B cell (primary cell): ENCODE data around the gene GRPEL2. TPM values are rescaled to one million over a fixed set of nuclear protein-coding genes. Genes with fewer than 3 reads are reported as not detected.

ENCODE experiments used
- ATAC-seq: fragments of 200-7000 bp; cut with Tn5 transposase; one replicate; pipeline ENCODE4 v1.10.0; 2021; ENCODE audit warnings: low read depth, mild to moderate bottlenecking, moderate number of reproducible peaks, moderate library complexity
- CTCF ChIA-PET: fragments of 350-600 bp; sonication (Branson Sonifier 250); formaldehyde crosslinking; loops from one replicate; lab custom pipeline; 2021; ENCODE audit warnings: antibody characterized with exemption, inconsistent platforms; lab: Charles Lee
- POLR2A ChIA-PET: fragments of 350-600 bp; sonication (Branson Sonifier 250); formaldehyde crosslinking; loops from one replicate; lab custom pipeline; 2021; ENCODE audit warnings: antibody characterized with exemption; lab: Charles Lee
- DNase-seq: peaks from one replicate; pipeline ENCODE4 v3.0.0; 2013
- H2AFZ ChIP-seq: 2 replicates; pipeline ENCODE4 v1.6.1; 2012; ENCODE audit warnings: mild to moderate bottlenecking, low read depth, low read length; ENCODE audit not compliant: insufficient read depth, poor library complexity, severe bottlenecking
- H3K27ac ChIP-seq, 2 donors: 1 replicate in 1 of 2; 2 replicates in 1 of 2; pipeline ENCODE4 v1.5.1; 2012 to 2013; ENCODE audit warnings: low read length in 2 of 2, mild to moderate bottlenecking in 2 of 2, moderate library complexity in 1 of 2
- H3K27me3 ChIP-seq, 4 experiments: fragments of 200-600 bp in 1 of 4; sonication (generic) in 1 of 4; replicated peaks in 1 of 4; 1 replicate in 2 of 4; 2 replicates in 2 of 4; pipeline versions ENCODE4 v1.6.1 to v1.7.0; 2013 to 2016; ENCODE audit warnings: low read length in 3 of 4, mild to moderate bottlenecking in 2 of 4, mixed read lengths in 1 of 4, moderate library complexity in 1 of 4; ENCODE audit not compliant: insufficient read depth in 4 of 4, control insufficient read depth in 3 of 4; ENCODE audit errors: control extremely low read depth in 1 of 4
- H3K36me3 ChIP-seq, 2 experiments: replicated peaks in 1 of 2; 1 replicate in 1 of 2; 2 replicates in 1 of 2; pipeline versions ENCODE4 v1.6.1 to v1.7.1; 2013; ENCODE audit warnings: low read length in 1 of 2; ENCODE audit not compliant: insufficient read depth in 2 of 2, control insufficient read depth in 1 of 2; ENCODE audit errors: control extremely low read depth in 1 of 2, extremely low read depth in 1 of 2
- H3K4me1 ChIP-seq, 2 donors: fragments of 200-600 bp in 1 of 2; sonication (generic) in 1 of 2; 1 replicate in 1 of 2; 2 replicates in 1 of 2; pipeline versions ENCODE4 v1.5.1 to v1.6.1; 2013 to 2017; ENCODE audit warnings: low read length in 2 of 2; ENCODE audit not compliant: control insufficient read depth in 2 of 2, insufficient read depth in 2 of 2
- H3K4me2 ChIP-seq: replicated peaks from 2 replicates; pipeline ENCODE3; 2012; ENCODE audit warnings: mild to moderate bottlenecking, low read depth, low read length; ENCODE audit not compliant: poor library complexity, severe bottlenecking
- H3K4me3 ChIP-seq, 5 experiments: fragments of 200-600 bp in 1 of 5; sonication (generic) in 1 of 5; 1 replicate in 3 of 5; 2 replicates in 2 of 5; pipeline versions ENCODE4 v1.5.1 to v1.7.0; 2011 to 2016; ENCODE audit warnings: low read length in 4 of 5, mild to moderate bottlenecking in 4 of 5, low read depth in 2 of 5, control low read depth in 1 of 5, moderate library complexity in 1 of 5; ENCODE audit not compliant: insufficient read depth in 1 of 5; ENCODE audit errors: control extremely low read depth in 1 of 5, extremely low read depth in 1 of 5
- H3K79me2 ChIP-seq: fragments of 200-600 bp; sonication (generic); one replicate; pipeline ENCODE4 v1.6.0; 2016; ENCODE audit warnings: low read length; ENCODE audit not compliant: control insufficient read depth, insufficient read depth
- H3K9ac ChIP-seq: fragments of 200-600 bp; sonication (generic); 2 replicates; pipeline ENCODE4 v1.6.1; 2017; ENCODE audit warnings: mild to moderate bottlenecking, low read length, moderate library complexity
- H3K9me3 ChIP-seq, 3 donors: one replicate each; pipeline versions ENCODE4 v1.6.1 to v1.7.1; 2013; ENCODE audit warnings: low read length in 2 of 3; ENCODE audit not compliant: control insufficient read depth in 2 of 3, insufficient read depth in 1 of 3; ENCODE audit errors: control extremely low read depth in 1 of 3
- H4K20me1 ChIP-seq: 2 replicates; pipeline ENCODE4 v1.6.0; 2012; ENCODE audit warnings: mild to moderate bottlenecking, low read length; ENCODE audit not compliant: insufficient read depth, control insufficient read depth, poor library complexity, severe bottlenecking
- H3K27ac Mint-ChIP-seq: one replicate; pipeline ENCODE4 v1.8.0; 2021; ENCODE audit warnings: mixed read lengths
- H3K27me3 Mint-ChIP-seq: one replicate; pipeline ENCODE4 v1.8.0; 2021; ENCODE audit warnings: mixed read lengths
- H3K4me1 Mint-ChIP-seq: one replicate; pipeline ENCODE4 v1.8.0; 2021; ENCODE audit warnings: mixed read lengths
- H3K4me3 Mint-ChIP-seq: one replicate; pipeline ENCODE4 v1.8.0; 2021; ENCODE audit warnings: mixed read lengths
- H3K9me3 Mint-ChIP-seq: one replicate; pipeline ENCODE4 v1.8.0; 2022; ENCODE audit warnings: mixed read lengths; ENCODE audit not compliant: insufficient read depth
- CTCF ChIP-seq: fragments of 200-600 bp; IDR thresholded peaks from one replicate; pipeline ENCODE4 v1.8.0; 2022; ENCODE audit warnings: antibody characterized with exemption, mild to moderate bottlenecking
- EZH2 ChIP-seq: IDR thresholded peaks from 2 replicates; pipeline ENCODE4 v1.6.1; 2012; ENCODE audit warnings: borderline replicate concordance, low read depth, mild to moderate bottlenecking, moderate library complexity, low read length; ENCODE audit not compliant: insufficient read depth, poor library complexity, severe bottlenecking
- WGBS: methylation state at CpG from one replicate; pipeline ENCODE4 v1.1.5; 2013; ENCODE audit warnings: missing lambda C conversion rate; ENCODE audit not compliant: insufficient coverage; 5-methylcytosine and 5-hydroxymethylcytosine counted together
- intact Hi-C: fragments of 100-400 bp; cut with micrococcal nuclease; formaldehyde crosslinking; loops from one replicate; pipeline ENCODE4 v1.10.0; 2022
- polyA plus RNA-seq: library from polyadenylated mRNA; depleted of rRNA; stranded (reverse); fragments of >200 nt; gene quantifications from 2 replicates; pipeline ENCODE4 v1.2.3, GENCODE V29; 2012
- total RNA-seq, 2 donors: library from RNA; stranded (reverse); fragments of 120-200 nt in 1 of 2; gene quantifications; 1 replicate in 1 of 2; 2 replicates in 1 of 2; pipeline versions ENCODE4 v1.2.3 to v1.2.4, GENCODE V29; 2013 to 2022

GRPEL2 gene
- total and polyA plus RNA-seq, 2 donors (not counting 1 experiment from before 2014, with no cell fraction given), result 1.1 to 12.1 TPM

- no peak overlapping the region for H3K4me2 ChIP-seq
- no peak for ATAC-seq
- POLR2A ChIA-PET, result no interaction called here
Observed at GRCh38 chr5:149382517-149383220, 37.4 kb downstream of the GRPEL2 start.

More at GRCh38 chr5:149382517-149383220, 37.4 kb downstream of the GRPEL2 start:
- TF ChIP-seq CTCF (no peak), EZH2 (no peak)
- CTCF ChIA-PET, result interaction anchor here (0.7 to 7.8 kb wide), 9 partner anchors 8 to 1114 kb away, joined by 3 to 67 read pairs (median 14); no protein-coding TSS in a partner anchor
- Mint-ChIP-seq H3K27me3 (no peaks in the 10 kb centered on the region), H3K4me1 (peaks cover 2% of the 10 kb centered on the region), H3K27ac (no peak overlapping the region), H3K9me3 (no peaks in the 10 kb centered on the region), H3K4me3 (no peak overlapping the region)
- Histone ChIP-seq H3K9ac (no peak overlapping the region), H2AFZ (no peak overlapping the region), H3K79me2 (no peaks in the 10 kb centered on the region), H4K20me1 (no peaks in the 10 kb centered on the region), H3K4me1 (peaks cover 0 to 5% of the 10 kb centered on the region in 2 donors), H3K36me3 (no peaks in the 10 kb centered on the region), H3K4me3 (no peak overlapping the region), H3K9me3 (peaks cover 0 to 3% (median 0%) of the 10 kb centered on the region in 3 donors), H3K27me3 (no peaks in the 10 kb centered on the region), H3K27ac (no peak overlapping the region)
- no peak for DNase-seq
- intact Hi-C loops, result no loop called here
- 85% methylated on average over 4 of the region's 12 CpGs for WGBS
